Kidney (tissue), 14 donors: ENCODE data around the gene SUDS3. TPM values are rescaled to one million over a fixed set of nuclear protein-coding genes. Genes with fewer than 3 reads are reported as not detected.

Experiments used
- DNase-seq, 5 donors: peaks; one replicate each; pipeline ENCODE4 v3.0.0-alpha.2; 2013 to 2020
- FAIRE-seq: peaks from 2 replicates; lab custom pipeline; 2012; peaks lifted over from hg19 to GRCh38; lab: Jason Lieb, UNC
- H3K27ac ChIP-seq, 2 donors: one replicate each; pipeline ENCODE4 v1.7.0; 2013; ENCODE audit warnings: low read depth in 2 of 2, low read length in 2 of 2, inconsistent platforms in 1 of 2
- H3K27me3 ChIP-seq: one replicate; pipeline ENCODE4 v1.7.1; 2013; ENCODE audit warnings: low read length, inconsistent platforms; ENCODE audit not compliant: control insufficient read depth, insufficient read depth
- H3K36me3 ChIP-seq, 3 donors: one replicate each; pipeline versions ENCODE4 v1.7.0 to v1.7.1; 2013; ENCODE audit warnings: low read length in 3 of 3, control low read depth in 1 of 3, inconsistent platforms in 1 of 3; ENCODE audit not compliant: insufficient read depth in 3 of 3, control insufficient read depth in 2 of 3
- H3K4me1 ChIP-seq, 3 donors: one replicate each; pipeline versions ENCODE4 v1.7.0 to v1.7.1; 2013; ENCODE audit warnings: low read length in 3 of 3, inconsistent platforms in 1 of 3, low read depth in 1 of 3; ENCODE audit not compliant: control insufficient read depth in 2 of 3, insufficient read depth in 2 of 3
- H3K4me3 ChIP-seq, 3 donors: one replicate each; pipeline versions ENCODE4 v1.7.0 to v1.8.1; 2013; ENCODE audit warnings: low read length in 3 of 3, control low read depth in 1 of 3, inconsistent platforms in 1 of 3
- H3K9ac ChIP-seq, 3 donors: one replicate each; pipeline versions ENCODE4 v1.7.0 to v1.7.1; 2013; ENCODE audit warnings: low read length in 3 of 3, control low read depth in 1 of 3, inconsistent platforms in 1 of 3
- H3K9me3 ChIP-seq, 3 donors: one replicate each; pipeline versions ENCODE4 v1.7.0 to v1.7.1; 2013; ENCODE audit warnings: low read length in 3 of 3, control low read depth in 1 of 3, inconsistent platforms in 1 of 3; ENCODE audit not compliant: control insufficient read depth in 2 of 3, insufficient read depth in 1 of 3
- CTCF ChIP-seq: IDR thresholded peaks from 3 replicates; pipeline ENCODE4 v1.5.1; 2012; ENCODE audit warnings: mild to moderate bottlenecking, moderate library complexity, borderline replicate concordance; ENCODE audit not compliant: insufficient read depth; ENCODE audit errors: extremely low read depth
- intact Hi-C: fragments of 100-400 bp; cut with DNase I; formaldehyde crosslinking; loops from one replicate; pipeline ENCODE4 v1.11.1; 2022
- polyA plus RNA-seq: library from polyadenylated mRNA; stranded (reverse); fragments of 350-450 nt; fragmentation: Illumina TruSeq; extraction: RNeasy Lipid Tissue Mini Kit (QIAGEN cat#74804); gene quantifications from one replicate; pipeline ENCODE4 v1.2.3, GENCODE V29; 2014; ENCODE audit warnings: low read depth, low replicate concordance; ENCODE audit not compliant: insufficient read depth
- total RNA-seq: library from RNA; stranded (reverse); fragmentation: NEBNext Ultra II Directional; extraction: Animal tissue kit (Norgen Biotek cat#: 25700); gene quantifications from one replicate; pipeline ENCODE4 v1.2.1, GENCODE V29; 2021
- donor health status: control.
- donor health status: control.
- donor health status: control.
- donor health status: control.
- donor health status: control.
- donor health status: DM: yes; HTN: yes; CAD: no.
- donor health status: Normal renal cell carcinoma (clear cell type).

The SUDS3 gene
- total and polyA plus RNA-seq, 2 donors from 2014 or later: 14.9 to 29.0 TPM

- FAIRE-seq: no peak
- no peak for TF ChIP-seq CTCF
- intact Hi-C loops: no loop called here
Observed at GRCh38 chr12:118328486-118329330, 47.6 kb upstream of the SUDS3 start.

GRCh38 chr12:118330421-118331018 lies 45.8 kb upstream of the SUDS3 start:
- intact Hi-C loops: no loop called here
- no peak for TF ChIP-seq CTCF
- H3K36me3 ChIP-seq: no peaks in the 10 kb centered on the region
- no peak overlapping the region for H3K9ac ChIP-seq
- H3K9me3 ChIP-seq: no peaks in the 10 kb centered on the region
- H3K4me3 ChIP-seq: no peak overlapping the region
- FAIRE-seq (no peak), DNase-seq (peak in 1 of 5 donors; percentile 33)
- peaks cover 0 to 4% (median 3%) of the 10 kb centered on the region in 3 donors for H3K4me1 ChIP-seq
- H3K27ac ChIP-seq: no peak overlapping the region
- no peaks in the 10 kb centered on the region for H3K27me3 ChIP-seq

More at GRCh38 chr12:118328486-118329330, 47.6 kb upstream of the SUDS3 start:
- Histone ChIP-seq H3K4me1 (peaks cover 0 to 4% (median 3%) of the 10 kb centered on the region in 3 donors), H3K9ac (no peak overlapping the region), H3K36me3 (no peaks in the 10 kb centered on the region), H3K27ac (no peak overlapping the region), H3K27me3 (no peaks in the 10 kb centered on the region), H3K9me3 (no peaks in the 10 kb centered on the region), H3K4me3 (no peak overlapping the region)
- no peak for DNase-seq

- no peak overlapping the region for H3K9ac ChIP-seq
- no peaks in the 10 kb centered on the region for H3K9me3 ChIP-seq
- H3K4me3 ChIP-seq: no peak overlapping the region
- H3K27me3 ChIP-seq: no peaks in the 10 kb centered on the region
- DNase-seq: no peak
- H3K27ac ChIP-seq: no peak overlapping the region
- peaks cover 0 to 4% (median 3%) of the 10 kb centered on the region in 3 donors for H3K4me1 ChIP-seq
- no peaks in the 10 kb centered on the region for H3K36me3 ChIP-seq
- no peak for TF ChIP-seq CTCF
- no peak for FAIRE-seq
- intact Hi-C loops: no loop called here
Observed at GRCh38 chr12:118332511-118332910, 43.8 kb upstream of the SUDS3 start.
